Measurements from ENCODE around the gene VDR.

VDR gene

DNA sequence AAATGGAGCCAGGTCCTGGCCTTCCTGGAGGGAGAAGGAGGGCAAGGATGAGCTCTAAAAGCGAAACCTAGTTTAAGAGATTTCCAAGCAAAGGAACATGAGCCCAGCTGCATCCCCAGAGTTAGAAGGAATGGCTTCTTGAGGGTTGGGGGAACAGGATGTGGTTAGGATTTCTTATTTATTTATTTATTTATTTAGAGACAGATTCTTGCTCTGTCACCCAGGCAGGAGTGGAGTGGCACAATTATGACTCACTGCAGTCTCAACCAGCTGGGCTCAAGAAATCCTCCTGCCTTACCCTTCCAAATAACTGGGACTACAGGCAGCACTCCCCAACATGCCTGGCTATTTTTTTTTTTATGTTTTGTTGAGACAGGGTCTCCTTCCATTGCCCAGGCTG is 33.3 kb upstream of the VDR start:
- peak; percentile 20 for DNase-seq (ENCODE audit: low read depth, low spot score)
- H3K4me3 ChIP-seq (ENCODE audit: low read length), result no peak overlapping the region

DNA sequence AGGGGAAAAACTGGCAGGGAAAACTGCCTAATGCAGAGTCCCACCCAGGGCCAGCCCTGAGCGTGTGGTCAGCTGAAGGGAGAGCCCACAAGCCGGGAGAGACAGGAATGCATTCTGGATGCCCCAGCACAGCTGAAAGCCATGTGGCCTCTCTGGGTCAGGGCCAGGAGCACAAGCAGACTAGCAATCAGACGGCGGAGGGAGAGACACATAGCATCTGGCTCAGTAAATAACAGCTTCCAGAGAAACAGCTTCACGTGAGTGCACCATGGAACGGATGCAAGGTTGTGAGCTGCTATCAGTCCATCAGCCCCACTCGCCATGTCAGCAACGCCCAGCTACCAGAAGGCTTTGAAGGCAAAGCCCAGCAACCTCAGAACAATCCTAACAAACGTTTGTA is 30.4 kb upstream of the VDR start:
- no peak overlapping the region for H3K4me3 ChIP-seq (ENCODE audit: low read length)
- no peak for DNase-seq (ENCODE audit: low read depth, low spot score)

- H3K4me3 ChIP-seq (ENCODE audit: low read length), result no peak overlapping the region
- DNase-seq (ENCODE audit: low read depth, low spot score), result no peak
Measured at GRCh38 chr12:47931187-47931586, 26.4 kb upstream of the VDR start.

DNA sequence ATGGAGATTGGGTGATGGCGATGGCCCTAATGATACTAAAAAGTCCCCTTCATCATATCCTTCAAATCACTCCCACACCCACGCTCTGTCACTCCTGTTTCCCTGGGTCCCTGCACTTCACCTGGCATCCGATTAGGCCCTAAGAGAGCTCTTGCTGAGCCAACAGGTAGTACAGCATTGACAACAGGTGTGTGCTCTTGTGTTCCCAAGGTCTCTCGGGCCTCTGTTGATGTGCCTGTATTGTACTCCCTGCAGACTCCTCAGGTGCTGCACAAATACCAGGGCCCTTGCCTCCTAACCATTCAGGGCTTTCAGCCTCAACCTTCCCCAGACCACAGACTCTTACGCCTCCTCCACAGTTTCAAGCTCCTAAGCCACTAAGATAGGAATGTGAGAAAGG is 25.8 kb upstream of the VDR start:
- DNase-seq (ENCODE audit: low read depth, low spot score), result no peak

DNA sequence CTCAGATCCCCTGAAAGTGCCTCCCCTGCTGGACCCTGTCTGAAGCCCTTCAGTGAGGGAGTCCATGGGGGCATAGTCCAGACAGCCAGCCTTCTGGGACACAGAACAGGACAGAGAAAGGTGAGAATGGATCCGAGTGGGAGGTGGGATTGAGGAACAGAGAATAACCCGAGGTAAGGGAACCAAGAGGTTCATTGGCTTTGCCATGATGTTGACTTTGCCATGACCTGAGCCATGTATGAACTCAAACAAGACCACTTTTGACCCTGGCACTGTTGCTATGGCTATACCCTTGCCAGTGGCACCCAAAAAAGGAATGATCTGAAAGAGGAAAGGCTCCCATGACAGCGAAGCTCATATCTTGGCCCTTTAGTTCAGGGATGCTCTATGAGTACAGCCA is 22.6 kb upstream of the VDR start:
- DNase-seq (ENCODE audit: low read depth, low spot score), result no peak
- no peak overlapping the region for H3K4me3 ChIP-seq (ENCODE audit: low read length)

More for the DNA sequence above, 25.8 kb upstream of the VDR start:
- no peak overlapping the region for H3K4me3 ChIP-seq (ENCODE audit: low read length)

DNA sequence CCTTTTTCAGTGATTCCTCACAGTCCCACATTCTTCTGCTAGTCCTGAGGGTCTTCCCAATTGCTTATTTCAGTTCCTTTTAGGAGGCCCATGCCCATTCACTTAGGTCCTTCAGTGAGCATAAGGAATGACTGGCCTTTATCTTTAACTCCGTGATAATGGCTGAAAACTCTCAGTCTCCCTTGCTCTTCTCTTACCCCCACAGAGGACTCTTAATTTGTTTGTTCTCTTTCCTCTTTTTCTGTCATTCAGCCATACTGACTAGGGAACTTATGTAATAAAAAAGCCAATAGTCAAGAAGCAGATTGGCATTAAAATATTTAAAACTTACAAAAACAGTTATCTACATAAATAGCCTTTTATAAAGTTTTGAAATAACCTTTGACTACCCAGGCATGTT is 17.1 kb upstream of the VDR start:
- H3K4me3 ChIP-seq (ENCODE audit: low read length), result no peak overlapping the region
- no peak for DNase-seq (ENCODE audit: low read depth, low spot score)

GRCh38 chr12:47920913-47921312 is 16.1 kb upstream of the VDR start:
- H3K4me3 ChIP-seq (ENCODE audit: low read length), result no peak overlapping the region
- no peak for DNase-seq (ENCODE audit: low read depth, low spot score)

- DNase-seq (ENCODE audit: low read depth, low spot score), result no peak
- no peak overlapping the region for H3K4me3 ChIP-seq (ENCODE audit: low read length)
Measured at GRCh38 chr12:47913081-47913480, 8.3 kb upstream of the VDR start.

DNA sequence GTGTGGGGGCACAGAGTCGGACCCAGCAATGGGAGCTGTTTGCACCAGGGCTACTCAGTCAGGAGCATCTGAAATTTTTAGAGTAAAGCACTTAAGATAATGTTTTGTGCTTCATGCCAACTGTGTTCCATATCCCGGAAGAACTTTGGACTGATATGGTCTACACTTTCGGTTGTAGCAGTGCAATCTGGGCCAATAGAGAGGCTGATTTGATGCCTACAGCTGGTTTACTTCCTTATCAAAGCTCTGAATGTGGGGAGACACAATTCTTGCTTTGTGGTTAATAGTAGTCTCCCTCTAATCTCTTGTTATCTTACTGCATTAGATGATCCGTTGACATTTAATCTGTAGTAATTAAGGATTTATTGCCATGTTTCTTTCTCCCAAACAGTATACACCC is 7.8 kb upstream of the VDR start:
- no peak overlapping the region for H3K4me3 ChIP-seq (ENCODE audit: low read length)
- DNase-seq (ENCODE audit: low read depth, low spot score), result no peak

DNA sequence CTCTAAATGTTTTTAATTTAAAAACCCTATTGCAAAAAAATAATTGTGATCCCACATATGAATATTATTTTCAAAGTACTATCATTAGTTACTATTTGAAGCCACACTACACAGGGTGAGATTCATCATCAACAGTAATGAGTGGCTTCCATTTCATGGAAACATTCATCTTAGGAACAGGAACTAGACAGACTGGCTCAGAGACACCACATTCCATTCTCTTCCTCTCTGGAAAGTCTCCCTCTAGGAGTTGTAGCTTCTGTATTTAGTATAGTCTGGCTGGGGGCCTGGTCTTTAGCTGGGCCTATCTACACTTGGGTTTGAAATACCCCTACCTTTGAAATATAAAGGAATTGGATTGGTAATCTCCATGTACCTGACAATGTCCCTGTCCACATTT is 6.2 kb upstream of the VDR start:
- H3K4me3 ChIP-seq (ENCODE audit: low read length), result no peak overlapping the region
- no peak for DNase-seq (ENCODE audit: low read depth, low spot score)

GRCh38 chr12:47910486-47910885 is 5.7 kb upstream of the VDR start:
- DNase-seq (ENCODE audit: low read depth, low spot score), result no peak

GRCh38 chr12:47909839-47910465 is 5.2 kb upstream of the VDR start:
- no peak for DNase-seq (ENCODE audit: low read depth, low spot score)
- no peak overlapping the region for H3K4me3 ChIP-seq (ENCODE audit: low read length)

More at GRCh38 chr12:47910486-47910885, 5.7 kb upstream of the VDR start:
- no peak overlapping the region for H3K4me3 ChIP-seq (ENCODE audit: low read length)

DNA sequence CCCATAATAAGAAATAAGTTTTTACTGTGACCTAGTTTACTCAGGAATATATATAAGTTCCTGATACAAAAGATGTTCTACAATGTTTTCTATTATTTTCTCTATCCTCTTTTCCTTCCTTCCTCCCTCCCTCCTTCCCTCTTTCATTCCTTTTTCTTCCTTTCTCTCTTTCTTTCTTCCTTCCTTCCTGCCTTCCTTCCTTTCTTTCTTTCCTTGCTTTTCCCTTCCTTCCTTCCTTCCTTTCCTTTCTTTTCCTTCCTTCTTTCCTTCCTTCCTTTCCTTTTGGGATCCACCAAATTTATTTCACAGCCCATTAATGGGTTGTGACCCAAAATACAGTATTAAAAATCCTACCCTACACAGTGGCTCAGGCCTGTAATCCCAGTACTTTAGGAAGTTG is 3.9 kb upstream of the VDR start:
- DNase-seq (ENCODE audit: low read depth, low spot score), result no peak
- H3K4me3 ChIP-seq (ENCODE audit: low read length), result no peak overlapping the region

- DNase-seq (ENCODE audit: low read depth, low spot score), result no peak
- H3K4me3 ChIP-seq (ENCODE audit: low read length), result no peak overlapping the region
Measured at GRCh38 chr12:47907851-47908454, 3.2 kb upstream of the VDR start.

DNA sequence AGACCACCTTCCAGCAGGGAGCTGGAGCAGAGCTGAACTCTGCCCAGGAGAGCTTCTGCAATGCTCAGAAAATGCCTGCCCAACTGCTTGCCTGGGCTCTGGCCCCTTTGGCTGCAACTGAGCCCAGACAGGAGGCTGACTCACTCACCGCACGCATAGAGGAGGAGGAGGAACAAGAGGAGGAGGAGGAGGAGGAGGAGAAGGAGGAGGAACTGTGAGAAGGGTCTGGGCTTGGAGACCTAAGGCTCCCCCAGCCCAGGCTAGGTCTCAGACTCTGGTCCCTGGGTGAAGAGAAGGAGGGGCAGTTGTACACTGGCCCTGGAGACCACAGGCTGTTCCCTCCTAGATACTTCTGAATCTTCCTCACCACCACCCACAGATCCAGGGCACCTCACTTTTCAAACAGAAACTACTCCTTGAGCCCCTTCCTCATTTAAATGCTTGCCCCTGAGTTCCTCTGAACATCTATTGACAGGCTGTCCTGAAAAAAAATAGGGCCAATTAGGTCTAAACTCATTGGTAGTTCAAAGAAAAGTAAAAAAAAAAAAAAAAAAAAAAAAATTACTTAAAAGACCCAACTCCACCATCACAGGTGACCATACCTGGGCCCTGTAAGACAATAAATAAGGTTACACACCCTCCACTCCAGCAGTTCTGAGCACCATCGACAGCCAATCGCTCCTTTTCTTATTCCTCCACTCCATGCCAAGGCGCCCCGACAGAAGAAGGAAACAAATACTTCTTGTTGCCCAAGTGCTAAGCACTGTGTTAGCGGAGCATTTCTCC is 674 bp downstream of the VDR start:
- H3K4me3 ChIP-seq (ENCODE audit: low read length), result peak overlapping the region; percentile 60
- DNase-seq (ENCODE audit: low read depth, low spot score), result no peak

- DNase-seq (ENCODE audit: low read depth, low spot score), result no peak
- H3K4me3 ChIP-seq (ENCODE audit: low read length), result no peak overlapping the region
Measured at GRCh38 chr12:47903151-47903611, 1.6 kb downstream of the VDR start.

DNA sequence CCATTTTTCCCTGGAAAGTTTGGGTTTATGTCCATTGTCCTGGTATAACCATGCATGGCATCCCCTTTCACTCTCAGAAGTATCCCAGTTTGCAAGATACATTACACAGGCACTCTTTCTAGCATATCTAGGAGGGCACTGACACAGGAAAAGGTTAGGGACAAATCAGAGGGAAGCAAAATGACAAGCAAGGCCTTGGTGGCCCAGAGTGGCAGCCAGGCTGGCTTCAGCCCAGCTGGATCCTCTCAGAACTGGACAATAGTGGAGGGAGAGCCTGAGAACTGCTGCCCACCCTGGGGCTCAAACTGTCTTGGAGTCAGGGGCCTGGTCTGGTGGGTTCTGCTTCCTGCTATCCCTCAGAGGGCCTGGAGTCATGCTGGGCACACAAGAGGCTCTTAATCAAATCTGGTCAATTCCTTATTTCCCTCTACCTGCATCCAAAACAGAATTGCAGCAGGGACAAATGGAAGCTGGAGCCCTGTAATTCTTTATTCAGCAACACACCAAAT is 2.6 kb downstream of the VDR start:
- DNase-seq (ENCODE audit: low read depth, low spot score), result no peak

DNA sequence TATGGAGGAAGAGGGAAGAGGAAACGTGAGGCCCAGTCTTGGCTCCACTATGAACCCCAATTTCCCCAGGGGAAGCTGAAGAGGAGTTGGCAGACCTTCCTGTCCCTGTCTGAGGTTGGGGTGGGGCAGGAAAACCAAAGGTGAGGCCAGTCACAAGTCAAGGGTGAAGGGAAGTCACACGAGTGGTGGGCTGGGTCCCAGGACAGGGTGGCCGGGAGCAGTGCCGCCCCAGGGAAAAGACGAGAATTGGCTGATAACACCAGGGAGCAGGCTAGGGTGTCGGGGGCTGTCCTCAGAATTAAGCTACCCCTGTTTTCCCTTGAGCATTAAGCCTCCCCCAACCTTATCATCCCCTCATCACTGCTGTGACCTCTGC is 3.1 kb downstream of the VDR start:
- no peak for DNase-seq (ENCODE audit: low read depth, low spot score)
- no peak overlapping the region for H3K4me3 ChIP-seq (ENCODE audit: low read length)

More for the DNA sequence above, 2.6 kb downstream of the VDR start:
- H3K4me3 ChIP-seq (ENCODE audit: low read length), result no peak overlapping the region

GRCh38 chr12:47901063-47901717 is 3.6 kb downstream of the VDR start:
- H3K4me3 ChIP-seq (ENCODE audit: low read length), result no peak overlapping the region
- no peak for DNase-seq (ENCODE audit: low read depth, low spot score)

Measured in Jurkat, Clone E6-1 (cell line).